SH-SY5Y (cell line): Measurements from ENCODE around the gene GRWD1.

Experiments
- GATA2 ChIP-seq: IDR thresholded peaks from 2 replicates; pipeline ENCODE4 v1.6.1; 2011; ENCODE audit warnings: mild to moderate bottlenecking, low read depth, low read length
- GATA3 ChIP-seq: IDR thresholded peaks from 2 replicates; pipeline ENCODE4 v1.6.1; 2011; ENCODE audit warnings: low read depth, mild to moderate bottlenecking, low read length, moderate library complexity

DNA sequence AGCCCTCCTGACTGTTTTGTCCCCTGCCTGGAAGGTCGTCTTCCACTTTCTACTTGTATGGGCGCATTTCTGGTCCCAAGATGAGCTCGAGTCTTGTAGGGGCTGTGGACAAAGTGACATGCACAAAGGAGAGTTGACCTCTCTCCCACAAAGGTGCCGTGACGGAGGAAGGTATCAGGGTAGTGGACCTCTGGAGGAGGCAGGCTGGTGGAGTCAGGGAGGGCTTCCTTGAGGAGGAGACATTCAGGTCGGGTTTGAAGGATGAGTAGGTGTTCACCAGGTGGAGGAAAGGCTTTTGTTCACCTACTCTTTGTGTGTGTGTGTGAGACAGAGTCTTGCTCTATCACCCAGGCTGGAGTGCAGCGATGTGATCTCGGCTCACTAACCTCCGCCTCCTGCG lies 25.1 kb downstream of the GRWD1 start:
- TF ChIP-seq GATA2 (no peak), GATA3 (no peak)
